HepG2 (cell line): ENCODE data around the gene SGK1. TPM values are rescaled to one million over a fixed set of nuclear protein-coding genes. Genes with fewer than 3 reads are reported as not detected.
A peak's percentile ranks its signal among the peaks of the same experiment; 100 is the strongest.
"Not testable (repeated sequence)": the region's sequence is repeated elsewhere in the genome, so short reads cannot be mapped to it uniquely, and the experiment has no call there.

ENCODE experiments used
- ATAC-seq: fragments of 200-7000 bp; cut with Tn5 transposase; 3 replicates; pipeline ENCODE4 v1.9.1; 2020; ENCODE audit warnings: mild to moderate bottlenecking, moderate library complexity
- BruUV-seq: library from RNA; stranded (reverse); fragments of 400-500 nt; replicated peaks from 2 replicates; lab custom pipeline; 2021; lab: Mats Ljungman, UMichigan
- CTCF ChIA-PET: fragments of 300-600 bp; formaldehyde crosslinking; extraction: SDS; loops from one replicate; lab custom pipeline; 2021; ENCODE audit warnings: low total read pairs, inconsistent platforms, low intra/inter-chr PET ratio; lab: Yijun Ruan, JAX
- POLR2A ChIA-PET: fragments of 350-600 bp; sonication (Branson Sonifier 250); formaldehyde crosslinking; loops from one replicate; lab custom pipeline; 2020; ENCODE audit warnings: antibody characterized with exemption, inconsistent platforms; lab: Yijun Ruan, JAX
- DNase-seq: peaks from one replicate; pipeline ENCODE4 v3.0.0-alpha.2; 2015; ENCODE audit warnings: low spot score
- FAIRE-seq: peaks from 3 replicates; lab custom pipeline; 2011; peaks lifted over from hg19 to GRCh38; lab: Jason Lieb, UNC
- H2AFZ ChIP-seq: one replicate; pipeline ENCODE4 v1.6.1; 2011; ENCODE audit warnings: low read length, inconsistent platforms
- H3K27ac ChIP-seq: fragments of 300-600 bp; 3 replicates; pipeline ENCODE4 v1.8.0; 2011; ENCODE audit warnings: mixed run types, mild to moderate bottlenecking, mixed read lengths, low read length, inconsistent platforms; ENCODE audit not compliant: insufficient read depth; ENCODE audit errors: extremely low read length
- H3K27me3 ChIP-seq, 2 experiments: fragments of 200-600 bp in 1 of 2; 2 replicates in 1 of 2; 3 replicates in 1 of 2; pipeline versions ENCODE4 v1.6.0 to v1.8.0; 2011; ENCODE audit warnings: low read length in 2 of 2, mild to moderate bottlenecking in 2 of 2, moderate library complexity in 2 of 2, inconsistent platforms in 1 of 2; ENCODE audit not compliant: insufficient read depth in 2 of 2, control insufficient read depth in 1 of 2
- H3K36me3 ChIP-seq, 2 experiments: fragments of 200-600 bp in 1 of 2; replicated peaks in 1 of 2; 2 replicates in 1 of 2; 3 replicates in 1 of 2; pipeline versions ENCODE4 v1.5.1 to v1.8.0; 2011; ENCODE audit warnings: low read length in 2 of 2, inconsistent platforms in 1 of 2; ENCODE audit not compliant: insufficient read depth in 2 of 2, control insufficient read depth in 1 of 2
- H3K4me1 ChIP-seq: 2 replicates; pipeline ENCODE4 v1.5.1; 2012; ENCODE audit warnings: low read length, inconsistent platforms; ENCODE audit not compliant: insufficient read depth
- H3K4me2 ChIP-seq: 2 replicates; pipeline ENCODE4 v1.6.0; 2011; ENCODE audit warnings: low read depth, low read length, inconsistent platforms
- H3K4me3 ChIP-seq, 3 experiments: fragments of 200-600 bp in 1 of 3; sonication (generic), shearing (Covaris generic) in 1 of 3; replicated peaks in 1 of 3; 2 replicates each; pipeline ENCODE4 v1.5.1; 2011 to 2016; ENCODE audit warnings: low read length in 3 of 3, inconsistent platforms in 2 of 3, low read depth in 2 of 3, mild to moderate bottlenecking in 2 of 3, control low read depth in 1 of 3, mixed read lengths in 1 of 3; ENCODE audit not compliant: insufficient read depth in 1 of 3
- H3K79me2 ChIP-seq: one replicate; pipeline ENCODE4 v1.6.1; 2011; ENCODE audit warnings: low read length, inconsistent platforms; ENCODE audit not compliant: insufficient read depth
- H3K9ac ChIP-seq: 2 replicates; pipeline ENCODE4 v1.6.0; 2011; ENCODE audit warnings: mild to moderate bottlenecking, low read depth, low read length, inconsistent platforms; ENCODE audit not compliant: insufficient read depth
- H3K9me3 ChIP-seq: 2 replicates; pipeline ENCODE4 v1.5.1; 2012; ENCODE audit warnings: mild to moderate bottlenecking, low read length
- H4K20me1 ChIP-seq: 2 replicates; pipeline ENCODE4 v1.6.0; 2011; ENCODE audit warnings: inconsistent platforms, mild to moderate bottlenecking, low read length, moderate library complexity; ENCODE audit not compliant: insufficient read depth
- BCL6 ChIP-seq: IDR thresholded peaks from 2 replicates; pipeline ENCODE4 v1.6.1; 2016; ENCODE audit warnings: missing genetic modification reagents, missing compliant biosample characterization
- CEBPB ChIP-seq: IDR thresholded peaks from 2 replicates; pipeline ENCODE4 v1.6.1; 2011; ENCODE audit warnings: low read depth, low read length, improper control_type of control experiment, borderline replicate concordance
- CEBPG ChIP-seq: IDR thresholded peaks from 2 replicates; pipeline ENCODE4 v1.6.1; 2016
- FOSL2 ChIP-seq: sonication (generic); formaldehyde crosslinking; IDR thresholded peaks from 2 replicates; pipeline ENCODE4 v1.4.0; 2020; ENCODE audit warnings: missing genetic modification reagents
- RARA ChIP-seq: IDR thresholded peaks from 2 replicates; pipeline ENCODE4 v1.6.1; 2016; ENCODE audit warnings: missing genetic modification reagents, missing compliant biosample characterization
- SALL1 ChIP-seq: sonication (generic); formaldehyde crosslinking; IDR thresholded peaks from 2 replicates; pipeline ENCODE4 v1.8.0; 2022; ENCODE audit warnings: mild to moderate bottlenecking, missing genetic modification reagents
- TEAD3 ChIP-seq: optimal IDR thresholded peaks from 2 replicates; pipeline ENCODE3; 2016; ENCODE audit warnings: borderline replicate concordance
- WGBS: methylation state at CpG from one replicate; pipeline ENCODE4 v1.1.6; 2017; ENCODE audit warnings: low lambda C conversion rate; 5-methylcytosine and 5-hydroxymethylcytosine counted together
- in situ Hi-C: cut with HindIII; loops from 2 replicates; pipeline ENCODE4 v1.10.0; 2017; ENCODE audit warnings: low pct_unique_long_range_greater_than_20kb; ENCODE audit not compliant: extremely low pct_ligation_motif_present
- intact Hi-C: fragments of 100-400 bp; cut with micrococcal nuclease; formaldehyde crosslinking; loops from one replicate; pipeline ENCODE4 v1.10.0; 2022; ENCODE audit not compliant: unreplicated experiment
- polyA plus RNA-seq, 8 experiments: library from polyadenylated mRNA; depleted of rRNA in 3 of 8; stranded (reverse) in 7 of 8; unstranded in 1 of 8; fragments of >200 nt; fragmentation: Illumina TruSeq in 4 of 8; extraction: Trizol in 4 of 8; gene quantifications; 2 replicates each; pipeline versions ENCODE4 v1.2.1 to v1.2.3, GENCODE V29; 2011 to 2016; ENCODE audit warnings: low read depth in 4 of 8, missing spikeins in 1 of 8, mixed read lengths in 1 of 8; ENCODE audit not compliant: insufficient read depth in 1 of 8
- total RNA-seq, 5 experiments: library from RNA; depleted of rRNA; stranded (reverse); fragments of >200 nt; fragmentation: Illumina TruSeq; extraction: Trizol; gene quantifications; 2 replicates each; pipeline ENCODE4 v1.2.3, GENCODE V29; 2016; ENCODE audit warnings: low read depth in 1 of 5
- TF ChIP-seq, protein P1 (sequence below): IDR thresholded peaks from 2 replicates; pipeline ENCODE4 v1.4.0; 2020; ENCODE audit warnings: mild to moderate bottlenecking, missing genetic modification reagents
- TF ChIP-seq, protein P2 (sequence below): sonication (generic); formaldehyde crosslinking; IDR thresholded peaks from 2 replicates; pipeline ENCODE4 v1.5.0; 2020; ENCODE audit warnings: mild to moderate bottlenecking, missing genetic modification reagents

The SGK1 gene
- total and polyA plus RNA-seq, 2 of the 13 experiments (the other 11 are each of a cell fraction or from before 2014, with no cell fraction given) = 56.1 to 56.2 TPM

DNA sequence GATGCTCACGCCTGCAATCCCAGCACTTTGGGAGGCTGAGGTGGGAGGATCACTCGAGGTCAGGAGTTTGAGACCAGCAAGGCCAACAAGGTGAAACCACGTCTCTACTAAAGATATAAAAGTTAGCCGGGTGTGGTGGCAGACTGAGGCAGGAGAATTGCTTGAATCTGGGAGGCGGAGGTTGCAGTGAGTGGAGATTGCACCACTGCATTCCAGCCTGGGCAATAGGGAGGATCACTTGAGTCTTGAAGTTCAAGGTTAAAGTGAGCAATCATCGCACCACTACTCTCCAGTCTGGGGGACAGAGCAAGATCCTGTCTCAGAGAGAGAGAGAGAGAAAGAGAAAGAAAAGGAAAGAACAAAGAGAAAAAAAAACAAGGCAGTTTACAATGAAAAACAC, 13.5 kb downstream of the SGK1 start:
- H3K4me2 ChIP-seq, H3K9ac ChIP-seq, H2AFZ ChIP-seq, H3K36me3 ChIP-seq, POLR2A ChIA-PET, BruUV-seq, H3K9me3 ChIP-seq, H3K4me3 ChIP-seq, H3K27ac ChIP-seq, intact Hi-C loops, H3K79me2 ChIP-seq, in situ Hi-C loops, H3K27me3 ChIP-seq, H4K20me1 ChIP-seq, CTCF ChIA-PET: not testable (repeated sequence)
- TF ChIP-seq, protein P1, sequence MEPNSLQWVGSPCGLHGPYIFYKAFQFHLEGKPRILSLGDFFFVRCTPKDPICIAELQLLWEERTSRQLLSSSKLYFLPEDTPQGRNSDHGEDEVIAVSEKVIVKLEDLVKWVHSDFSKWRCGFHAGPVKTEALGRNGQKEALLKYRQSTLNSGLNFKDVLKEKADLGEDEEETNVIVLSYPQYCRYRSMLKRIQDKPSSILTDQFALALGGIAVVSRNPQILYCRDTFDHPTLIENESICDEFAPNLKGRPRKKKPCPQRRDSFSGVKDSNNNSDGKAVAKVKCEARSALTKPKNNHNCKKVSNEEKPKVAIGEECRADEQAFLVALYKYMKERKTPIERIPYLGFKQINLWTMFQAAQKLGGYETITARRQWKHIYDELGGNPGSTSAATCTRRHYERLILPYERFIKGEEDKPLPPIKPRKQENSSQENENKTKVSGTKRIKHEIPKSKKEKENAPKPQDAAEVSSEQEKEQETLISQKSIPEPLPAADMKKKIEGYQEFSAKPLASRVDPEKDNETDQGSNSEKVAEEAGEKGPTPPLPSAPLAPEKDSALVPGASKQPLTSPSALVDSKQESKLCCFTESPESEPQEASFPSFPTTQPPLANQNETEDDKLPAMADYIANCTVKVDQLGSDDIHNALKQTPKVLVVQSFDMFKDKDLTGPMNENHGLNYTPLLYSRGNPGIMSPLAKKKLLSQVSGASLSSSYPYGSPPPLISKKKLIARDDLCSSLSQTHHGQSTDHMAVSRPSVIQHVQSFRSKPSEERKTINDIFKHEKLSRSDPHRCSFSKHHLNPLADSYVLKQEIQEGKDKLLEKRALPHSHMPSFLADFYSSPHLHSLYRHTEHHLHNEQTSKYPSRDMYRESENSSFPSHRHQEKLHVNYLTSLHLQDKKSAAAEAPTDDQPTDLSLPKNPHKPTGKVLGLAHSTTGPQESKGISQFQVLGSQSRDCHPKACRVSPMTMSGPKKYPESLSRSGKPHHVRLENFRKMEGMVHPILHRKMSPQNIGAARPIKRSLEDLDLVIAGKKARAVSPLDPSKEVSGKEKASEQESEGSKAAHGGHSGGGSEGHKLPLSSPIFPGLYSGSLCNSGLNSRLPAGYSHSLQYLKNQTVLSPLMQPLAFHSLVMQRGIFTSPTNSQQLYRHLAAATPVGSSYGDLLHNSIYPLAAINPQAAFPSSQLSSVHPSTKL (CRISPR knock-in tag) = peak; percentile 65
- TF ChIP-seq CEBPG (CRISPR knock-in tag) (peak; percentile 56), RARA (CRISPR knock-in tag) (peak; percentile 33; the same call in 1 of the 2 replicates), TEAD3 (peak; percentile 87), FOSL2 (CRISPR knock-in tag) (peak; percentile 24; the same call in 1 of the 2 replicates), BCL6 (CRISPR knock-in tag) (0 out of 2 replicates have a peak, but pooled peaks have one; percentile 17), SALL1 (0 out of 2 replicates have a peak, but pooled peaks have one; percentile 20), CEBPB (peak; percentile 10; the same call in 1 of the 2 replicates)
- TF ChIP-seq, protein P2, sequence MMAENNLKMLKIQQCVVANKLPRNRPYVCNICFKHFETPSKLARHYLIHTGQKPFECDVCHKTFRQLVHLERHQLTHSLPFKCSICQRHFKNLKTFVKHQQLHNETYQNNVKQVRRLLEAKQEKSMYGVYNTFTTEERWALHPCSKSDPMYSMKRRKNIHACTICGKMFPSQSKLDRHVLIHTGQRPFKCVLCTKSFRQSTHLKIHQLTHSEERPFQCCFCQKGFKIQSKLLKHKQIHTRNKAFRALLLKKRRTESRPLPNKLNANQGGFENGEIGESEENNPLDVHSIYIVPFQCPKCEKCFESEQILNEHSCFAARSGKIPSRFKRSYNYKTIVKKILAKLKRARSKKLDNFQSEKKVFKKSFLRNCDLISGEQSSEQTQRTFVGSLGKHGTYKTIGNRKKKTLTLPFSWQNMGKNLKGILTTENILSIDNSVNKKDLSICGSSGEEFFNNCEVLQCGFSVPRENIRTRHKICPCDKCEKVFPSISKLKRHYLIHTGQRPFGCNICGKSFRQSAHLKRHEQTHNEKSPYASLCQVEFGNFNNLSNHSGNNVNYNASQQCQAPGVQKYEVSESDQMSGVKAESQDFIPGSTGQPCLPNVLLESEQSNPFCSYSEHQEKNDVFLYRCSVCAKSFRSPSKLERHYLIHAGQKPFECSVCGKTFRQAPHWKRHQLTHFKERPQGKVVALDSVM = peak; percentile 73
- H3K4me1 ChIP-seq = peaks cover 13% of the 10 kb centered on the region
- DNase-seq = peak; percentile 38
- FAIRE-seq = peak; percentile 72
- ATAC-seq = peak; percentile 36; the same call in 2 of the 3 replicates
- 17% methylated on average over 6 of the region's 6 CpGs for WGBS
